Measurements from ENCODE around the gene ACTRT2.

DNA sequence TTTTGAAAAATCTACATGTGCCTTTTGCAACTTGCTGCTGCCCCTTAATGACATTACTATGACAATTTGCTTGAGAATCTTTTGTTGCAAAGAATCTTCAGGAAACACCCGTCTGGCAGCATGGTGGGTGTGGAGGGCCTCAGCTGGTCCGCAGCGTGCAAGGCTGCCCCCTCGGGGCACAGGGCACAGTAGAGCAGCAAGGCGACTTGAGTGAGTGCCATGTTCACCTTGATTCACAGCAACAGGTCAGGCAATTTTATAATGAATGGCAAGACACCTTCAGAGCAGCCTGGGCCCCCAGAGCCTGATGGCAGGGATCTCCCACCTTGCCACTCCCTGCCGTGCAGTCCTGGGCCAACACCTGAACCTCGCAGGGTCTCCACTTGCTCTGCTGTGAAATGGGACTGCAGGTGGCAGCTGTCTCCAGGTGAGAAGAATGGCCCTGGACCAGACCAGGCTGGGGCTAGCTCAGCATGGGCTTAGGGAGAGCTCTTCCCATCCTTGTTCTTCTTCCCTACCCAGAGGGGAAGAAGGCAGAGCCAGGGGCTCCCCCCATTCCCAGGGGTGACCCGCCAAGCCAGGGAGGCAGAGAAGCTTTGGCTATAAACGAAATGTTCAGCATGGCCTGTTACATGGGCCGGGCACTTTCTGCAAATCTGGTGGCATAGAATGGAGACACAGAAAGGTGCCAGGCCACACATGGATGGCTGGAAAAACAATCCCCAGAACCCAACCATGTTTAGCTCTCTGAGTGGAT, 34.5 kb upstream of the ACTRT2 start:
- TF ChIP-seq CTCF (IDR thresholded peaks at IDR 0.05) = no peak
- TF ChIP-seq POLR2A (IDR thresholded peaks at IDR 0.05) = no peak
- TF ChIP-seq EP300 (IDR thresholded peaks at IDR 0.05) = no peak
